Inflammatory macrophage treated with lipopolysaccharide for 1 hour (primary cell): ENCODE results near the gene DENND6B.

Experiments
- DNase-seq, 2 donors: peaks; one replicate each; pipeline ENCODE4 v3.0.0-alpha.2; 2020 to 2022

Gene DENND6B

DNA sequence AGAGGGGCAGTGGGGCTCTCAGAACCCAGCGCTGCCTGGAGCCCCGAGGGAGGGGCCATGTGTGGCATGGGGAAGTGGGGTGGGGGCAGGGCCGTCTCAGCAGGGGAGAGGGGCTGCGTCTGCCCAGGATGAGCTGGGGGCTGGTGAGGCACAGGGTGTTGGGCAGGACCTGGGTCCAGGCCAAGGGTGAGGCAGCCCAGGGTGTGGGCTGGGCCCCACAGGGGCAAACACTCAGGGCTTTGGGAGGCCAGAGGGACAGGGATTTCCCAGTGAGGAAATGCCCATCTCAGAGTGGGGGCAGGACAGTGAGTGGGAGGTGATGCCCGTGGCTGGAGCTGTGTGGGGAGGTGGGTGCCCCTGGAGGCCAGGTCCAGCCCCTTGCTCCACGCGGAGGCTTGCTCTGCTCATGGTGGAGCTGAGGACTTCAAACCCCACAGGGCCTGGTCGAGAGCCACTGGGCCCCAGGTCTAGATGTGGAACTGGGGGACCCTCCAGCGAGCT lies 24.7 kb downstream of the DENND6B start:
- DNase-seq: peak; percentile 65 to 71

DNA sequence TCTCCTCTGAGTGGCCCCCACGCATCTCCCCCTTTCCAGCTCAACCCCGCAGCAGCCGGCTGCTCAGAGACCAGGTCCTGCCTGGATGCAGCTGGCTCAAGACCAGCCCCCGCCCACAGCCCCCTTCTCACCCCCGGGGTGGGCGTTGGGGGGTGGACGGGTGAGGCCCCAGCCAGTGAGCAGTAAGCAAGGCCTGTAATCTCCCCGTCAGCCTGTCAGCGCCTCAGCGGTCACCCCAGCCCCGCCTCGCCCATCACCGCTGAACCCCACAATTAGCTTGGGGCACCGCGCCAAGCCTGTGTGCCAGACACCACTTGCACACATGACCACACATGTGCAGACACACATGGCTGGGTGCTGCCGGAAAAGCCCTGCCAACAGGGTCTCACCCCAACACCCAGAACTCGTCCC lies 25.2 kb downstream of the DENND6B start:
- no peak for DNase-seq

- DNase-seq: no peak
Observed at GRCh38 chr22:50300620-50301257, 26.1 kb downstream of the DENND6B start.

DNA sequence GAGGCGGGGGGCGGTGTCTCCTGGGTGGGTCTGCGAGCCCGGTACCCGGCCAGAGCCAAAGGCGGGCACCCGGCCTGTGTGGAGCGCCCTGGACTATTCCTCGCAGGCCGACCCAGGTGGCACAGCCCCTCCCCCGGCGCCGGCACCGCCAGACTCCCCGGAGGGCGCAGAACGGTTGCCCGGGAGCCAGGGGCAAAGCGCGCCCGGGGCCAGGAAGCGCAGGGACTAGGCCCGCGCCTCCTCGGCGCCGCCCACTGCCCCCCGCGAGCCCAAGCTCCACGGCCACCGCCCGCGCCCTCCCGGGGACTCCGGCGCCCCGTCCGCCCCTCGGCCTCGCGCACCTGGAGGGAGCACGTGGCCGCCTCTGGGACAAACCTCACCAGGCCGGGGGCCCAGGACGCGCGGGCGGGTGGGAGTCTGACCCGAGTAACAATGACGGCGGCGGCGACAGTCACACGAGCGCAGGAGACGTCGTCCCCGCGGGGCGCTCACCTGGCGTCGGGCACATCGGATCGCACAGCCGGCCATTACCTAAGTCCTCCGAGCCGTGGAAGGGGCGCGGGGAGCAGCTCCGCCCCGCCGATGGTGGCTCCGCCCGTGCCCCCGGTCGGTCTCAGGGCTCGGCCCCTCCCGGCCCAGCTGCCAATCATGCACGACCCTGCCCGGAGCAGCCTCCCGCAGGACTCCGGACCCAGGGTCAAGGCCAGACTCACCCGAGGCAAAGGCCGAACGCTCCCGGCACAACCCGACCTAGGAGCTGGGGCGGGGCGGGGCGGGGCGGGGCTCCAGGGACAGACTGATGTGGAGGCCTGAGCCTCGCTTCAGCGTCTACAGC lies 26.8 kb downstream of the DENND6B start:
- DNase-seq: no peak

GRCh38 chr22:50298937-50299784 lies 27.7 kb downstream of the DENND6B start:
- no peak for DNase-seq

DNA sequence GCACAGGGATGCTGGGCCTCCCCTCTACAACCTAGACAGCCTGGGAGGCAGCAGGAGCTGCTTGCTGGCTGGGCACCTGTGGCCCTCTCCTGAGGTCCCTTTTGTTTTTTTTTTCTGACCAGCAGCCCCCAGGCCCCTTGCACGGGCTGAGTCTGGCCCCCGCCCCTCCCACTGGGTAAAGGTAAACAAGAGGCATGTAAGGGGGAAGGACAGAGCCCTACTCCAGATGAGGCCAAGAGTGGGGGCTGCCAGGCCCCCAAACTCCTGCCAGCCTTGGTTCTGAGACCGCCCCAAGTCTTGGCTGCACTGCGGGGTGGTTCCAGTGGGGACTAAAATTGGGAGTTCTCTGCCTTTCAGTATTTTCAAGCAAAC lies 28.6 kb downstream of the DENND6B start:
- DNase-seq: no peak

- no peak for DNase-seq
Observed at GRCh38 chr22:50297510-50298265, 29.1 kb downstream of the DENND6B start.

DNA sequence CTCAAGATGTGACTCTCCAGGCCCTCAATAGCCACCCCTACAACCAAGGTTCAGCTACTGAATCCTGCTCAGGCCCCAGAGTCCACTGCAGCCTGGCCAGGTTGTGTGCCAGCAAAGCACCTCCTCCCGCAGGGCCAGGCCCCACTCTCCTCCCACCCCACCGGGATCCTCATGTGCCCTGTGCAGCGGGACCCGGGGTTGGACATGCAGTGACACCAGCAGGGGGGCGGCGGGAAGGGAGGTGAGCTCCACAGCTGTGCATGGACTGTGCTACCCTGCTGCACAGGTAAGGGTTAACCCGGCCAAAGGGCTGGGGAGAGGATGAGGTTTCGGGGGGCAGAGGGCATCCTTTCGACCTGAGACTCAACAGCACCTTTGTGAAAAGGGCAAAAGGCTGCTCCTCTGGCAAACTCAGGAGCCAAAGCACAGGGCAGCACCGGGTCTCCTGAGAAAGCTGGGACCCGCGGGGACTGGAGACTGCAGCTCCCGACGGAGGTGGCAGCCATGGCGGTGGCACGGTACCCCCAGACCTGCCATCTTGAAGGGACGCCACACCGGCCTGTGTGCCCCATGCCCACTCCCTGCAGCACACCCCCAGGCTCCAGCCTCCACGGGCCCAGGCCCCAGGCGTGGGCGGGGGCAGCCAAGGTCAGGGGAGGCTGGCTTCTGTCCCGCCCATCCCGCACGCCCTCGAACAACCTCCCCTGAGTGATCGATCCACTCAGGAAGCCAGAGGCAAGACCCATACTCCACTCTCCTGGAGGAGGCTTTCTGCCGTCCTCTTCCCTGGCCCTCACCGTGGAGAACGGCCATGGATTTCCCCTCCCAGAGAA lies 29.9 kb downstream of the DENND6B start:
- DNase-seq: no peak

DNA sequence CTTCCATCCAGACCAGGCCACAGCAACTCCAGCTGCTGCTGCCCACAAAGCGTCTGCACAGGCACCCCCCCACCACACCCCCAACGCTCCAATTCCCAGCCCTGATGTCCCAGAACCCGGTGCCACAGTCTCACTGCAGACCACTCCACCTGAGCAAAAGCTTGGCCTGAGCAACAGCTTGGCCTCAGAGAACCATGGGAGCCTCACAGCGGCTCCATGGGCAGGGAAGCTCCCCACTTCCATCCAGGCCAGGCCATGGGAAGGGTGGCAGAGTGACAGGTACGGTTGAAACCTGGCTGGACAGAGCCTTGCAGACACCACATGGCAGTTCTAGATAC lies 32.5 kb downstream of the DENND6B start:
- no peak for DNase-seq

- no peak for DNase-seq
Observed at GRCh38 chr22:50293441-50294318, 33.1 kb downstream of the DENND6B start.

DNA sequence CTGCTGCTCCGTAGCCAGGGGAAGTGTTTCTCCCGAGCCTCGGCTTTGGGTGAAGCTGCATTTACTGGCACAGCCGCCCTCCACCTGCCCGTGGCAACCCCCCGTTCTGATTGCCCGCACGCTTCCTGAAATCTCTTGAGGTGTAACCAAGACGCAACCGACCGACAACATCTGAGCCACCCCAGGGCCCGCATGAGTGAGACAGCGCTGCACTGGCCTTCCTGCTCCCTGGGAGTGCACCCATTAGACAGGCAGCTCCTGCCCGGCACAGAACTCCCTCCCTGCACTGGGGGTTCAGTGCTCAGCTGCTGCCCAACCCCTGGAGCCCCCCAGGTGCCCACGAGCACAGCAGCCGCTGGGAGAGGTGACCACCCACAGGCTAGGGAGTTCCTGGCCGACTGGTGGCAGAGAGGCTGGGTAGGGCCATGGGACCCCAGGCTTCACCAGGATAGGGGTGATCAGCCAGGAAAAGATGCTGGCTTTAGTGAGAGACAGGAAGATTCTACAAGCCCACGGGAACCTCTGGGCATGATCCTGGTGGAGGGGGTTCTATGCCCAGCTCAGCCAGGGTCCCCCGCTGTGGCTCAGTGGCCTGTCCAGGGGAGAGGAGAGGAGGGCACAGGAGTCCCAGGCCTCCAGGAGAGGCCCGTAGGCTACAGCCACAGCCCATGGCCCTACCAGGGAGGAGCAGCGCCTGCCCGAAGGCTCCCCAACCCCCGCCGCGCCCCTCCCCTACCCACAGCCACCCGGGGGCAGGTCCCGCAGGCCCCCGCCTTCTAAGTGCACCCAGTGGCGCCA lies 34.0 kb downstream of the DENND6B start:
- no peak for DNase-seq

DNA sequence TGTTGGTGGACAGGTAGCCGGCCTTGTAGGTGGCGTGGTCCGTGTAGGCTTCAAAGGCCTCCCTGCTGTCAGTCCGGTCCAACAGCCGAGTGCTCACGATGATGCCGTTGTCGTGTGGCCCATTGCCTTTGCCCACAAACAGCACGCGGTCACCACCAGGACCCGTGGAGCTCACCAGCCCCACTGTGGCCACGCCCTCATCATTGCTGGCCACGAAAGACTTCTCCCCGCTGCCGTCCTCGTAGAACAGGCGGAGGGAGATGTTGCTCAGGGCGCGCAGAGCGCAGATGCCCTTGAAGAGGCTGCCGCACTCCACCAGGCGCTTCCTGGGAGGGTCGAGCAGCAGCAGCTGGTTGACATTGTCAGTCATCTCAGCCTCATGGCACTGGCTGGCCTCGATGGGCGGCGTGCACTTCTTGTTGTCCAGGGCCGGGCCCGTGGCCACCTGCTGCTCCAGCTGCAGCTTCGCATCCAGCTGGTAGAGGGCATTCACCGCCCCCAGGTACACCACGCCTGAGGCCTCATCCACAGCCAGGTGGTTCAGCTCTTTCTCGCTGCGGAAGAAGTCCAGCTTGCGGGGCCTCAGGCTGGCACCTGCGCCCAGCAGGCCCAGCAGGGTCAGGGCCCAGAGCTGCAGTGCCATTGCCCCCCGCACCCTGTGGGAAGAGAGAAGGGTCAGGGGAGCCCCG lies 36.7 kb downstream of the DENND6B start:
- DNase-seq: no peak

DNA sequence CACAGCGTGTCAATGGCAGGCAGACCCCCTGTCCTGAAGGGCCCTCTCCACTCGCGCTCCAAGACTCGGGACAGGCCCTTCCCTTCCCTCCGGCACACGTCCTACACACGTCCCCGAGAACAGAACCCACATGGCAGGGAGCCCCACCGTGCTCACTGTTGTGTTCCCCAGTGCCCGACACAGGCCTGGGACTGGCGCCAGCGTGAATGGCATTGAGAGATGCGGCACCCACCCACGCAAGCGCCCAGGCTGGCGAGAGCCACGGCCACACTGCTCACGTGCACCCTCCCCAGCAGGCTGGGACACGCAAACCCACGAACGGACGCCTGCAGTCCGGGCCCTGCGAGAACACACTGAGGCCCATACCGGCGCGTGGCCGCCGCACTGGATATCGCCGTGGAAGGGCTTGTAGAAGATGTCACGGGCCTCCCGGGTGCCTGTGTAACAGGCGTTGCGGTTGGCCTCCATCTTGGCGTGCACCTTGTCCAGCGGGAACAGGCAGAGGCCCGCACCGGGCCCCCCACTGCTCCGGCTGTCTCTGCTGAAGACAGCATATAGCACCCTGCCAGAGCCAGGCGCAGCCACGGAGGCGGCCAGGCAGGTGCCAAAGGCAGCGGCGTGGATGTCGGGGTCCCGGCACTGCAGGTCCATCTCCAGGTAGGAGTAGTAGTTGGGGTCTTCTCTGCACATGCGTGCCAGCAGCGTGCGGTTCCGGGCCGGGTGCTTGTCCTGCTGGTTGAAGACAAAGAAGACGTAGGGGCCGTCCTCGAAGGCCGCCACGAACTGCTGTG lies 37.5 kb downstream of the DENND6B start:
- no peak for DNase-seq

DNA sequence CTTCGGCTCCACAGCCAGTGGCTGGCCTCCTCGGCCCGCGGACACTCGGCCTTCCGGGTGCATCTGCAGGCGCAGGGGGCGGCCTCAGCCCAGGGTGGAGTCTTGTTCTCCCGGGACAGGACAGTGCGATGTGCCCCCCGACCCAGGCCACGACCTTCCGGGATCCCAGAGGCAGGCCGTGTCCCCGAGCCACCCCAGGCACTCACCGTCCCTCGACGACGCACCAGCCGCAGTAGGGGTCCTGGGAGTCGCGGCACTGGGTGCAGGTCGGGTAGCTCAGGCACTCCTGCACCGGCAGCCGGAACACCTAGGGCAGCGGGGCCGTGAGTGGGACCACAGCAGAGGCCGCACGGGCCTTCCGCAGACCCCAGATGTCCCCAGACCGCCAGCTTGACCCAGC lies 39.1 kb downstream of the DENND6B start:
- DNase-seq: no peak

DNA sequence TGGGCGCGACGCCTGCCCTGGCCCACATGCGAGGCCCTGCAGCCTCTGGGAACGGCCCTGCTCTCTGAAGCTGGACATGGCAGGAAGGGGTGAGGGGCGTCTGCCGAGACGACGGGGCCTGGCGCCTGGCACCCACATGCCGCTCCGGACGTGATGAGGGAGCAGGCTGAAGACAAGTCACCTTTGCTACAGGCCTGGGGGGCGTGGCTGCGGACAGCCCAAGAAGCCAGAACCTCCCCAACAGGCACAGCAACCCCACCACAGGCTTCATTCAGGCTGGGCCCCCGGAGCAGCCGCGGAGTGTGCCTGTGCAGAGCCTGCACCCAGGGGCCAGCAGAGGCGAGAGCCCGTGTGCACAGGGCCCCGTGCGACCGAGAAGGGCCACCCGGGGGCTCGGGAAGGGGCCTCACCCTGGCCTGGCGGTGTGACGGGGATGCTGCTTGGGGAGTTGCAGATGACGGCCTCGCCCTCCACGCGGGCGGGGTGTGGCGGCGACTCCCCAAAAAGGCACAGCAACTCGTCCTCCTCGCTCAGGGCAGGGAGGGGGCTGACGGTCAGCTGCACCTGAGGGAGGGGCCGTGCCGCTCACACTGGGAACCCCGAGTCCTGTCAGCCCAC lies 40.0 kb downstream of the DENND6B start:
- no peak for DNase-seq

DNA sequence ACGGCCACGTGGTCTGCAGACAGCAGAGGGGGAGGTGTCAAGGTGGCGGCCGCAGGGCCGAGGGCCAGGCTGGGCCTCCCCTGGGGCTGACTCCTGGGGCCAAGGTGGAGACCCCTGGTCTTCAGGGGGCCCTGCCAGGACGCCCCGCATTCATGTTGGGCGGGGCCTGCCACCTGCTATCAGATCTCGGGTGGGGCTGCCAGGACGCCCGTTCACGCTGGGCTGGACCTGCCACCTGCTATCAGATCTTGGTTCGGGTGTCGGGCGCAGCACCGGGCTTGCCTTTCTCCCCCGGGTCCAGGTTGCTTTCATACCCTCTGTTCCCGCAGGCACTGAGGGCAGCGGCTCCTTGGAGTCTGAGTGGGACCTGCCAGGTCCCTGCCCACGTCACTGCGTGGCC lies 40.5 kb downstream of the DENND6B start:
- DNase-seq: no peak

GRCh38 chr22:50285568-50286229 lies 41.1 kb downstream of the DENND6B start:
- DNase-seq: no peak
